Right atrium auricular region (tissue), 2 donors: ENCODE measurements around the gene SHC2. TPM values are rescaled to one million over a fixed set of nuclear protein-coding genes. Genes with fewer than 3 reads are reported as not detected.
"Not testable (repeated sequence)": the region's sequence is repeated elsewhere in the genome, so short reads cannot be mapped to it uniquely, and the experiment has no call there.

ENCODE experiments used
- DNase-seq: peaks from one replicate; pipeline ENCODE4 v3.0.0-alpha.2; 2019; ENCODE audit warnings: low spot score
- H3K27ac ChIP-seq, 2 donors: fragments of 200-600 bp; sonication (generic); 1 replicate in 1 of 2; 2 replicates in 1 of 2; pipeline ENCODE4 v1.5.1; 2016 to 2019
- H3K27me3 ChIP-seq, 2 donors: fragments of 200-600 bp; sonication (generic); one replicate each; pipeline versions ENCODE4 v1.5.1 to v1.6.0; 2017 to 2019
- H3K36me3 ChIP-seq: fragments of 200-600 bp; sonication (generic); one replicate; pipeline ENCODE4 v1.5.1; 2016
- H3K4me1 ChIP-seq, 2 donors: fragments of 200-600 bp; sonication (generic); one replicate each; pipeline versions ENCODE4 v1.5.1 to v1.6.0; 2017 to 2019
- H3K4me3 ChIP-seq, 2 donors: fragments of 200-600 bp; sonication (generic); 1 replicate in 1 of 2; 2 replicates in 1 of 2; pipeline ENCODE4 v1.5.1; 2017 to 2019; ENCODE audit warnings: mild to moderate bottlenecking in 1 of 2, moderate library complexity in 1 of 2
- H3K9me3 ChIP-seq, 2 donors: fragments of 200-600 bp; sonication (generic); one replicate each; pipeline ENCODE4 v1.5.1; 2019
- total RNA-seq, 2 donors: library from RNA; depleted of rRNA; stranded (reverse); fragments of >200 nt; gene quantifications; one replicate each; pipeline ENCODE4 v1.1.0, GENCODE V29; 2016
- TF ChIP-seq, protein P1 (sequence below), 2 donors: fragments of 200-600 bp; sonication (generic); IDR thresholded peaks; one replicate each; pipeline ENCODE4 v1.5.1; 2019; ENCODE audit warnings: antibody characterized with exemption in 2 of 2

Gene SHC2
- total RNA-seq, 2 donors from 2014 or later = 9.6 to 26.8 TPM

DNA sequence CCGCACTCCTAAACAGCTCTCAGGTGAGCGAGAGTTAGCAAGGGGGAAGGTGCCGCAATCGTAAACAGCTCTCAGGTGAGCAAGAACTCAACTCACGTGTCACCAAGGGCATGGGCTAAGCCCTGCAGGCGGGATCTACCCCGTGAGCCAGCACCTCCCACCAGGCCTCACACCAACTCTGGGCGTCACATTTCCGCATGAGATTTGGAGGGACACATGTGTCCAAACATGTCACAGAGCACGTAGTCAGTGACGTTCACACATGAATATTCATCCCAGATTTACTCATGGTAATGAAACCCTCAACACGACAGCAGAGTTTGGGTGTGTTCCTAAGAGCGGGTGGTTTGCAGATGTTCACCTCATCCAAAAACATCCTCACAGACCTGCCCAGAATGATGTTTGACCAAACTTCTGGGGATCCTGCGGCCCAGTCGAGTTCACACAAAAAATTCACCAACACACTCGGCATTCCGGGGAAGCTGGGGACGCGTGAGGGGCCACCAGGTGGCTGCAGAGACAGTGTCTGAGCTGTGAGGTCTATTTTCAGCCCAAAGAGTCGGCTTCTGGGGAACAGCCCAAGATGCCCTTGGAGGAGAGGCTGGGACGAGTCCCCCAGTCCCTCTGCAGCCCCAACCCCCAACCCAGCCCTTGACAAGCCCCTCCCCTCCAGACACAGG lies 71.4 kb downstream of the SHC2 start:
- H3K4me3 ChIP-seq = no peak overlapping the region
- H3K27ac ChIP-seq = no peak overlapping the region
- TF ChIP-seq, protein P1, sequence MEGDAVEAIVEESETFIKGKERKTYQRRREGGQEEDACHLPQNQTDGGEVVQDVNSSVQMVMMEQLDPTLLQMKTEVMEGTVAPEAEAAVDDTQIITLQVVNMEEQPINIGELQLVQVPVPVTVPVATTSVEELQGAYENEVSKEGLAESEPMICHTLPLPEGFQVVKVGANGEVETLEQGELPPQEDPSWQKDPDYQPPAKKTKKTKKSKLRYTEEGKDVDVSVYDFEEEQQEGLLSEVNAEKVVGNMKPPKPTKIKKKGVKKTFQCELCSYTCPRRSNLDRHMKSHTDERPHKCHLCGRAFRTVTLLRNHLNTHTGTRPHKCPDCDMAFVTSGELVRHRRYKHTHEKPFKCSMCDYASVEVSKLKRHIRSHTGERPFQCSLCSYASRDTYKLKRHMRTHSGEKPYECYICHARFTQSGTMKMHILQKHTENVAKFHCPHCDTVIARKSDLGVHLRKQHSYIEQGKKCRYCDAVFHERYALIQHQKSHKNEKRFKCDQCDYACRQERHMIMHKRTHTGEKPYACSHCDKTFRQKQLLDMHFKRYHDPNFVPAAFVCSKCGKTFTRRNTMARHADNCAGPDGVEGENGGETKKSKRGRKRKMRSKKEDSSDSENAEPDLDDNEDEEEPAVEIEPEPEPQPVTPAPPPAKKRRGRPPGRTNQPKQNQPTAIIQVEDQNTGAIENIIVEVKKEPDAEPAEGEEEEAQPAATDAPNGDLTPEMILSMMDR (IDR thresholded peaks at IDR 0.05) = no peak
- DNase-seq = no peak
- H3K36me3 ChIP-seq = no peaks in the 10 kb centered on the region
- H3K4me1 ChIP-seq = no peaks in the 10 kb centered on the region
- H3K9me3 ChIP-seq = no peaks in the 10 kb centered on the region
- no peaks in the 10 kb centered on the region for H3K27me3 ChIP-seq

DNA sequence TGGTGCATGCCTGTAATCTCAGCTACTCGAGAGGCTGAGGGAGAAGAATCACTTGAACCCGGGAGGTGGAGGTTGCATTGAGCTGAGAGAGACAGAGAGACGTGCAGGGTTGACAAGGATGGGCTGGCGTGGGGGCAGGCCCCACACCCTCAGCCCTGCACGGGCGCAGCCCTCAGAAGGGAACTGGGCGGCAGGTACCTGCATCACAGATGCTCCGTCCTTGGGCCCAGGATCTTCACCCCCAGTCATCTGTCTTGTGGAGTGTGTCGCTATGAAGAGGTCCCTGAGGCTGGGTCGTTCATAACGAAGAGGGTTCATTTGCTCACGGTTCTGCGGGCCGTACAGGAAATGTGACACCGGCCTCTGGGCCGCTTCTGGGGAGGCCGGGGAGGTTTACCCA lies 72.1 kb downstream of the SHC2 start:
- Histone ChIP-seq H3K27ac (no peak overlapping the region), H3K9me3 (no peaks in the 10 kb centered on the region), H3K27me3 (no peaks in the 10 kb centered on the region), H3K4me1 (no peaks in the 10 kb centered on the region), H3K36me3 (no peaks in the 10 kb centered on the region), H3K4me3 (no peak overlapping the region)
- TF ChIP-seq, protein P1 (IDR thresholded peaks at IDR 0.05) = no peak
- DNase-seq = no peak

DNA sequence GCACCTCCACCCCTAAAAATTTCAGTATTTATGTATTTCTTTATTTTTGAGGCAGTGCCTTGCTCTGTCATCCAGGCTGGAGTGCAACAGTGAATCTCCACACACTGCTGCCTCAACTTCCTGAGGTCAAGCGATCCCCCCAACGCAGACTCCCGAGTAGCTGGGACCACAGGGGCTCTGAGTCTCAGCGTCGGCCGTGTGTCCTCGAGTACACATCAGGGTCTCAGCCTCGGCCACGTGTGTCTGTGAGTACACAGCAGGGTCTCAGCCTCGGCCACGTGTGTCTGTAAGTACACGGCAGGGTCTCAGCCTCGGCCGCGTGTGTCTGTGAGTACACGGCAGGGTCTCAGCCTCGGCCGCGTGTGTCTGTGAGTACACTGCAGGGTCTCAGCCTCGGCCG lies 73.1 kb downstream of the SHC2 start:
- Histone ChIP-seq H3K27me3 (no peaks in the 10 kb centered on the region), H3K4me1 (no peaks in the 10 kb centered on the region), H3K36me3 (no peaks in the 10 kb centered on the region), H3K27ac (no peak overlapping the region), H3K9me3 (no peaks in the 10 kb centered on the region), H3K4me3 (no peak overlapping the region)
- no peak for DNase-seq
- TF ChIP-seq, protein P1 (IDR thresholded peaks at IDR 0.05) = no peak

DNA sequence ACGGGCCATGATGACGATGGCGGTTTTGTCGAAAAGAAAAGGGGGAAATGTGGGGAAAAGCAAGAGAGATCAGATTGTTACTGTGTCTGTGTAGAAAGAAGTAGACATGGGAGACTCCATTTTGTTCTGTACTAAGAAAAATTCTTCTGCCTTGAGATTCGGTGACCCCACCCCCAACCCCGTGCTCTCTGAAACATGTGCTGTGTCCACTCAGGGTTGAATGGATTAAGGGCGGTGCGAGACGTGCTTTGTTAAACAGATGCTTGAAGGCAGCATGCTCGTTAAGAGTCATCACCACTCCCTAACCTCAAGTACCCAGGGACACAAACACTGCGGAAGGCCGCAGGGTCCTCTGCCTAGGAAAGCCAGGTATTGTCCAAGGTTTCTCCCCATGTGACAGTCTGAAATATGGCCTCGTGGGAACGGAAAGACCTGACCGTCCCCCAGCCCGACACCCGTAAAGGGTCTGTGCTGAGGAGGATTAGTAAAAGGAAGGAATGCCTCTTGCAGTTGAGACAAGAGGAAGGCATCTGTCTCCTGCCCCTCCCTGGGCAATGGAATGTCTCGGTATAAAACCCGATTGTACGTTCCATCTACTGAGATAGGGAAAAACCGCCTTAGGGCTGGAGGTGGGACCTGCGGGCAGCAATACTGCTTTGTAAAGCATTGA lies 74.1 kb downstream of the SHC2 start:
- DNase-seq, H3K4me1 ChIP-seq, H3K4me3 ChIP-seq, H3K27me3 ChIP-seq, H3K36me3 ChIP-seq, H3K27ac ChIP-seq, H3K9me3 ChIP-seq: not testable (repeated sequence)

DNA sequence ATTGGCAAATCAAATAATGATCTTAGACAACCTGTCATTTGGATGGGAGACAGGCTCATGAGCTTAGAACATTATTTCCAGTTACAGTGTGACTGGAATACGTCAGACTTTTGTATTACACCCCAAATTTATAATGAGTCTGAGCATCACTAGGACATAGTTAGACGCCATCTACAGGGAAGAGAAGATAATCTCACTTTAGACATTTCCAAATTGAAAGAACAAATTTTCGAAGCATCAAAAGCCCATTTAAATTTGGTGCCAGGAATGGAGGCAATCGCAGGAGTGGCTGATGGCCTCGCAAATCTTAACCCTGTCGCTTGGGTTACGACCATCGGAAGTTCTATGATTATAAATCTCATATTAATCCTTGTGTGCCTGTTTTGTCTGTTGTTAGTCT lies 74.6 kb downstream of the SHC2 start:
- not testable (repeated sequence) for DNase-seq, H3K27ac ChIP-seq, H3K36me3 ChIP-seq, H3K4me1 ChIP-seq, H3K27me3 ChIP-seq, H3K9me3 ChIP-seq, H3K4me3 ChIP-seq

DNA sequence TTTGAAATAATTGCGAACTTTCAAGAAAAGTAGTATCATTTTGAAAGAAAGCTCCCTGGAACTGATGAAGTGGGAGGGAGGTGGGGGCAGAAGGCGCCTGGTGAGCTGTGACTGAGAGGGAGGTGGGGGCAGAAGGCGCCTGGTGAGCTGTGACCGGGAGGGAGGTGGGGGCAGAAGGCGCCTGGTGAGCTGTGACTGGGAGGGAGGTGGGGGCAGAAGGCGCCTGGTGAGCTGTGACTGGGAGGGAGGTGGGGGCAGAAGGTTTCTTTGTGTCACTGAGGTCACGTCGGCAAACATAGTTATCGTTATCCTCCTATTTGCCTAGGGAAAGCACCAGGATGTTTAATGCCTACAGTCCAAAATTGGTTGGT lies 76.0 kb downstream of the SHC2 start:
- Histone ChIP-seq H3K36me3 (no peaks in the 10 kb centered on the region), H3K4me3 (no peak overlapping the region), H3K27me3 (no peaks in the 10 kb centered on the region), H3K9me3 (no peaks in the 10 kb centered on the region), H3K27ac (no peak overlapping the region), H3K4me1 (no peaks in the 10 kb centered on the region)
- DNase-seq = no peak
- TF ChIP-seq, protein P1 (IDR thresholded peaks at IDR 0.05) = no peak
